GM20000 (cell line): ENCODE measurements around the gene INPP5K.

ENCODE experiments used
- DNase-seq: peaks from one replicate; pipeline ENCODE4 v3.0.0; 2012; ENCODE audit warnings: low spot score
- CTCF ChIP-seq: IDR thresholded peaks from 2 replicates; pipeline ENCODE4 v1.5.1; 2012; ENCODE audit warnings: mild to moderate bottlenecking, control low read depth; ENCODE audit errors: extremely low read depth, missing control alignments

The INPP5K gene

GRCh38 chr17:1498233-1498632 is 18.2 kb downstream of the INPP5K start:
- no peak for DNase-seq
- TF ChIP-seq CTCF = no peak

GRCh38 chr17:1497831-1498230 is 18.6 kb downstream of the INPP5K start:
- no peak for DNase-seq
- TF ChIP-seq CTCF = no peak

- DNase-seq = no peak
- no peak for TF ChIP-seq CTCF
These were observed 19.5 kb downstream of the INPP5K start for GRCh38 chr17:1496869-1497268.

GRCh38 chr17:1495265-1495989 is 21.0 kb downstream of the INPP5K start:
- no peak for DNase-seq
- no peak for TF ChIP-seq CTCF

GRCh38 chr17:1494736-1495253 is 21.6 kb downstream of the INPP5K start:
- no peak for DNase-seq
- no peak for TF ChIP-seq CTCF

GRCh38 chr17:1494203-1494602 is 22.2 kb downstream of the INPP5K start:
- no peak for DNase-seq
- no peak for TF ChIP-seq CTCF

GRCh38 chr17:1493291-1493980 is 23.0 kb downstream of the INPP5K start:
- TF ChIP-seq CTCF = no peak
- DNase-seq = no peak
